NCI-H2227 treated with DMSO at 0.1 percent for 48 hours (cell line): ENCODE measurements around the gene HPN.

Source experiments
- DNase-seq: peaks from one replicate; lab custom pipeline; 2025; lab: John Stamatoyannopoulos, UW

HPN gene

DNA sequence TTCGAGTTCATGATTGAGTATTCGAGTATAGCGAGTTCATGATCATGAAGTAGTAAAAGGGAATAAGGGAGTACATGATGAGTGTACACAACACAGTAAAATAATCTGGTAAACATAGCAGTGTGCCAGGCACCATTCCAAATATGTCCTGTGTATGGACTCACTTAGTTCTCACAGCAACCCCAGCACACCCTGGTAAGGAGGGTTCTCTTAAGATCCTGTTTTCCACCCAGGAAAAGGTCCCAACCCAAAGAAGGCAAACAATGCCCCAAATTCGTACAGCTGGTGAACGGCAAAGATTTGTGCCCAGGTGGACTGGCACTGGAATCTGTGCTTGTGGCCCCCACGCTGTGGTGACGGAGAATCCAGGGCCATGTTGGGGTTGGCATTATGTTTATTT lies 21.4 kb downstream of the HPN start:
- DNase-seq = no peak

DNA sequence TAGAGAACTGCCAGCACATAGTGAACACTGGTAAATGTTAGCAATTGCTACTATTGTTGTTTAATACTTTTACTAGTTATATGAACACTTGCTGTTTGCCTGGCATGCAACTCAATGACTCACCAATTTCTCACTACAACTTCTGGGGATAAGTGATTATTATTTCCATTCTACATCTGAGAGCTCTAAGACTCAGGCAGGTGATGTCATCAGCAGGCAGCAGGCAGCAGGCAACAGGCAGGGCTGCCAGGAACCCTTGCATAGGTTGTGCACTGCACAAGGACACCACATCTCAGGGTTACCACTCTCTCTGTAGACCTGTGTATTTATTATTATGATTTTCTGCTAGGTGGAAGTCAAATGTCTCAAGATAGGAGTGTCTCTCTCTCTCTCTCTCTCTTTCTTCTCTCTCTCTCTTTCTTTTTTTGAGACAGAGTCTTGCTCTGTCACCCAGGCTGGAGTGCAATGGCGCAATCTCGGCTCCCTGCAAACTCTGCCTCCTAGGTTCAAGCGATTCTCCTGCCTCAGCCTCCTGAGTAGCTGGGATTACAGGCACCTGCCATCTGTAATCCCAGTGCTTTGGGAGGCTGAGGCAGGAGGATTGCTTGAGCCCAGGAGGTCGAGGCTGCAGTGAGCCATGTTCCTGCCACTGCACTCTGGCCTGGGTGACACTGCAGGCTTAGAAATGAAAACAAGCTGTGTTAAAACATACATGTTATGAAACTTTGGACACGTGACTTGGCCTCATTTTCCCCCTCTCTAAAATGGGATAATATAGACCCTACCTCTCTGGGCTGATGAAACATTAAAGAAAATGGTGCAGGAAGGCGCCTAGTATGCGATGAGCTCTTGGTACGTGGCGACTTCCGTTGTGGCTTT lies 22.7 kb downstream of the HPN start:
- peak; percentile 49 for DNase-seq

DNA sequence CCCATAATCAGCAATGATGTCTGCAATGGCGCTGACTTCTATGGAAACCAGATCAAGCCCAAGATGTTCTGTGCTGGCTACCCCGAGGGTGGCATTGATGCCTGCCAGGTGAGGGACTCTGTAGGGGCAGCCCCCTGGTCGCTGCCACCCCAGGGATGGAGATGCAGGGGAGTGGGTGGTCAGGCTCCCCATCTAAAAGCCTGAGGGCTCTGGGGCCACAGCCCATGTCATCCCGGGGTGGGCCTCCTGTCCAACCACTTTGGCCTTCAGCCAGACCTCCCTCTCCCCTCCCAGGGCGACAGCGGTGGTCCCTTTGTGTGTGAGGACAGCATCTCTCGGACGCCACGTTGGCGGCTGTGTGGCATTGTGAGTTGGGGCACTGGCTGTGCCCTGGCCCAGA lies 24.1 kb downstream of the HPN start:
- no peak for DNase-seq

DNA sequence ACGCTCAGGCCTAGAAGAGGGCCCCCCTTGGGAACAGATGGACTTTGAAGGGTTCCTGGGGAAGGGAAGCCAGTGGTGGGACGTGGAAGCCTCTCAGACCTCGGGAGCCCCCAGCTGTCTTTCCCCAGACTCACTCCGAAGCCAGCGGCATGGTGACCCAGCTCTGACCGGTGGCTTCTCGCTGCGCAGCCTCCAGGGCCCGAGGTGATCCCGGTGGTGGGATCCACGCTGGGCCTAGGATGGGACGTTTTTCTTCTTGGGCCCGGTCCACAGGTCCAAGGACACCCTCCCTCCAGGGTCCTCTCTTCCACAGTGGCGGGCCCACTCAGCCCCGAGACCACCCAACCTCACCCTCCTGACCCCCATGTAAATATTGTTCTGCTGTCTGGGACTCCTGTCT lies 24.6 kb downstream of the HPN start:
- no peak for DNase-seq

DNA sequence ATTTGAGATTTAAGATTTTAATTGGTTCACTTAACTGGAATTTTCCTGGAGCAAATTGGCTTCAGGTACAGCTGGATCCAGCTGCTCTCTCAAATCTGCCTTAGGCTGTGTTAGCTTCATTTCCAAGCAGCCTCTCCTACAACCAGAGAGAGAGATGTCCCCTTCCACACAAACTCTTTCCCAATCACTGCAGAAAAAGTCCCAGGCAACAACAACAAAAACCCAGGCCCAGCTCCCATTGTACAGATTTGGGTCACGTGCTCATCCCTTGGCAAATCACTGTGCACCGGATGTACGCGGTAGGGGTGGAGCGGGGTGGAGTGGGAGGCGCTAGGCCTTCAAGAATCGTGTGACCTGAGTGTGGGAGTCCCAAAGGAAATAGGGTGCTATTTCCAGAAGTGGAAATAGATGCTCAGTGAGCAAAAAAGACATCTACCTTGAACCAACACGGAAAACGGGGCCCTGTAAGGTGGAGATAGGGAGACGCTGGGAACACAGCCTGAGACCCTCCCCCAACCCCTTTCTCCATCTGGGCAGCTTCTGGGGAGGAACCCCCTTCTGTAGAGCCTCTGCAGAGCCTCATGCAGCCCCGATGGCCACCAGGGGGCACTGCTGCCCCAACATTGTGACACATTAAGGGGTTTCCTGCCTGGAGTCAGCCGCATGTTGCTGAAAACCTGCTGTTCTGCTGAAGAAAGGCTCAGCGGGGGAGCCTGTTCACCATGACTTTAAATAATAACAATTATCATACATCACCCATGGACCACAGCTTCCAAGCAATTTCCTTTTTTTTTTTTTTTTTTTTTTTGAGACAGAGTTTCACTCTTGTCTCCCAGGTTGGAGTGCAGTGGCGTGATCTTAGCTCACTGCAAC lies 25.4 kb downstream of the HPN start:
- DNase-seq = peak; percentile 91

DNA sequence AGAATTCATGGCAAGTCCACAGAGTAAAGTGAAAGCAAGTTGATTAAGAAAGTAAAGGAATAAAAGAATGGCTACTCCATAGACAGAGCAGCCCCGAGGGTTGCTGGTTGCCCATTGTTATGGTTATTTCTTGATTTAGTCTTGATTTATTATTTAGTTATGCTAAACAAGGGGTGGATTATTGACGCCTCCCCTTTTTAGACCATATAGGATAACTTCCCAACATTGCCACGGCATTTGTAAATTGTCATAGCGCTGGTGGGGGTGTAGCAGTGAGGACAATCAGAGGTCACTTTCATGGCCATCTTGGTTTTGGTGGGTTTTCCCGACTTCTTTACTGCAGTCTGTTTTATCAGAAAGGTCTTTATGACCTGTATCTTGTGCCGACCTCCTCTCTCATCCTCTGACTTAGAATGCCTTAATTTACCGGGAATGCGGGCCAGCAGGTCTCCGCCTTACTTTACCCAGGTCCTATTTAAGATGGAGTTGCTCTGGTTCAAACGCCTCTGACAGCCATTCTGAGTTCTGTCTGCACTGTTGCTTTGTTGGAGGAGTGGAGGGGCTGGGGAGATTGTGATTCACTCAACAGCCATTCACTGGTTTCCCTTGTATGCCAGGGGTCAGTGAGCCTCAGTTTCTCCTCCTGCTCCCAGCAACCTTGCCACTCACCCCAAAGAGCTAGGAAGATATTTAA lies 27.6 kb downstream of the HPN start:
- no peak for DNase-seq

DNA sequence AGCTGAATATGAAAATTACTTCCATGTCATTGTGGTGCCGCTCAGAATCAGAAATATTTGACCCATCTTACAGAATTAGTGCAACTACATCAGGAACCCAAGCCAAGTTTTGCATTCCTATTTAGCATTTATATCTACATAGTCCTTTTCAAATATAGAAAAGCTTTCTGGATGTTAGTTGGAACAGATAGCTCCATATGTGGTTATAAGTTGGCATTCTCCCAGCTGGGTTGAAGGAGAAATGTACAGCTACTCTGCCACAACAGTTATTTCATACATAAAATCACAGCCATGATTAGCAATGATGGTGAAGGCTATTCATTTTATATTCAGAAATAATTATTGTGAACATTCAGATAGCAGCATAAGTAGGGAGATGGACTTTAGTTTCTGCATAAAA lies 28.2 kb downstream of the HPN start:
- no peak for DNase-seq

DNA sequence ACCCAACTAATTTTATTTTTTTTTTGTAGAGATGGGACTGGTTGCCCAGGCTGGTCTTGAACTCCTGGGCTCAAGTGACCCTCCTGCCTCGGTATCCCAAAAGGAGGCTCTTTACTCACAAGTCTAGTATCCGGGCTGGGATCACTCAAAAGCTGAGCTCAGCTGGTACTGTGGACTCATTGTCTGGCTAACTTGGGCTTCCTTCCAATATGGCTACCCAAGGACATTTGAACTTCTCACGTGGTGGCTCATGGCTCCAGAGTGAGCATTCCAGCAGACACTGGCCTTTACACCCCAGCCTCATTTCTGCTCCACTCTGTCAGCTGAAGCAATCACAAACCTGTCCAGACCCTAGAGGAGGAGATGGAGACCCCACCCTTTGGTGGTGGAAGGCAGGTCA lies 28.9 kb downstream of the HPN start:
- DNase-seq = no peak

DNA sequence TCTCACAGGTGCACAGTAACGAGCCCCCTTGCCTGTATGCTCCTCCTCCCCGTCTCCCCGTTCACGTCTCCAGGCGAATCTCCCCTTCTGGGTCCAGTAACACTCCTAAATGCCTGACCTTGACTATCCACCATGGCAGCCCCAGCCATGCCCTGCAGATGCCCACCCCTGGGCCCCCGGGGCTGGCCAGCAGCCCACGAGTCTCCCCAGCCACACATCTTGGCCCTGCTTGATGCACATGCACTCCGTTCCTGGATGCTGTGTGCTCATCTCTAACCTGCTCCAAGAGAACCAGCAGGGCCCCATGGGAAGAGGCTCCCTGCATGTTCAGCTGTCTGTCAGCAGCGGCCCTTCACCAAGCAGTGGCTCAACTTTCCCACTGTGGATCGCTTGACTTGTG lies 32.0 kb downstream of the HPN start:
- no peak for DNase-seq

DNA sequence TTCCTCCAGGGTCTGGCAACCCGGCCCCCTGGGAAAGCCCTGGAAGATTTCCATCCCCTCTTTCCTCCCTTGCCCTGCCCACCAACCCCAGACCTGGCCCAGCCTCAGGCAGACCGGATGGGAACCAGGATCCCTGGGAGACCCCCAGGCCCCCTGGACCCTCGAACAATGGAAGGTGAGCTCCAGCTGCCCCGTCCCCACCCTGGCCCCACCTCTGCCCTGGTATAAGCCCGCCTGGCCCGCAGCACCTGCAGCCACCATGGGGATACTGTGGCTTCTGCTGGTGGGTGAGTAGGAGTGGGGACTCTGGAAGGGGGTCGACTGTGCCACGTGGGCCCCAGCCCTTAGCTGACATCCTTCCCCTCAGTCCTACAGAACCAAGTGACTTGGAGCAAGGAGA lies 32.4 kb downstream of the HPN start:
- DNase-seq = no peak

DNA sequence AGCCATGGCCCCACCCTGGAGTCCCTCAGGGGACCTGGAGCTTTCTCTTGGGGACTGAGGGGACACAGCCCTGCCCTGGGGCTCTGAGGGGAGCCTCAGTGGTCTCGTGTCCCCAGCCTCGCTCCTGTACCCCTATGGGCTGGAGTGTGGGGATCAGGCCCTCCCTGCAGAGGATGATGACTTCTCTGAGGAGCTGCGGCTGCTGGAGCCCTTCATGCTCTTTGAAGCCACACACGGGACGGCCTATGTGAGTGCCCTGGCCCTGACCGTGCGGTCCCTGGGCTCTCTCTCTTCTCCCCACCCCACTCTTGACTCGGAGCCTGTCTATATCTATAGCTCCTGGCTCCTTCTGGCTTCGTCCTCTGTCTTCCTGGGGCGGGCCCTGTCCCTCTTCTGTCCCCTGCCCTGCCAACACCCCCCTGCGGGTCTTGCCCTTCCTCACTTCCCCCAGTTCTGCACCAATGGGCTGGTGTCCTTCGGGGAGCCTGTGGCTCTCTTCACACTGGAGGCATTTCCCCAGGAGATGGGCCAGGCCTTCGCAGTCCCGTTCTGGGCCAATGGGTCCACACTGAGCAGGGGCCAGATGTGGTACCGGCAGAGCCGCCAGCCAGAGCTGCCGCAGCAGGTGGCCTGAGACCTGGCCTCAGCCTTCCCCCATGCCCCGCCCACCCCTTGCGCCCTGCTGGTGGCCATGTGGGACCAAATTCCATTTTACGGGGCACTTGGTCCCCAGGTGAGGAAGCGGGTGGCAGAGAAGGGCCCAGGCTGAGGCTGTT lies 33.1 kb downstream of the HPN start:
- DNase-seq = no peak

DNA sequence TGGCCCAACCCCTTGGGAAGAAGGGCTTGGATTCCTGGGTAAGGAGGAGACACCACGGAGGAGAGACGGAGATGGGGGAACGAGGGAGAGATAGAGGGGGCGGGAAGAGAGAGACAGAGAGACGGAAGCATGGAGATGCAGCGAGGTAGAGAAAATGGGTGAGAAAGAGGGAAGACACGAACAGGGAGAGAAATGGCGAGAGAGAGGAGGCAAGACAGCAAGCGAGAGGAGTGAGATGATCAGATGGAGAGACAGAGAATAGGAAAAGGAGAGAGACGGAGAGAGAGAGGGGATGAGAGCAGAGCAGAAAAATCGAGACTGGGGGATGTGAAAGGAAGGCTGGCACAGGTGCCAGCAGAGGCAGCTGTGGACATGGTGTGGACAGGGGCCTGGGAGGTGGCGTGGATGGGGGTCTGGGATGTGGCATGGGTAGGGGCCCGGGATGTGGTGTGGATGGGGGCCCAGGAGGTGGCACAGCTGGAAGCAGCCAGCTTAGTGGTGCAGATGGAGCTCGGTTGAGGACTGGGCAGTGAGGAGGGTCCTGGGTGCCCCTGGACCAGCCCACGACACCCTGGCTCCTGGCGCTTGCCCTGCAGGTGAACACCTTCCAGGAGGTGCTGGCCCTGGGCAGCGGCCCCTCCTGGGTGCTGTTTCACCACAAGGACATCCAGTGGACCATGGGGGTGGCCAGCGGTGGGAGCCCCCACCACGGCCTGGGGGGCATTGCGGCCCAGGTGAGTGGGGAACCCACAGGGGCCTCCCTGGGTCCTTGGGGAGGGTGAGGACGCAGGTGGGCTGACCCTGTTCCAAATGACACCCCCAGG lies 33.9 kb downstream of the HPN start:
- DNase-seq = no peak

DNA sequence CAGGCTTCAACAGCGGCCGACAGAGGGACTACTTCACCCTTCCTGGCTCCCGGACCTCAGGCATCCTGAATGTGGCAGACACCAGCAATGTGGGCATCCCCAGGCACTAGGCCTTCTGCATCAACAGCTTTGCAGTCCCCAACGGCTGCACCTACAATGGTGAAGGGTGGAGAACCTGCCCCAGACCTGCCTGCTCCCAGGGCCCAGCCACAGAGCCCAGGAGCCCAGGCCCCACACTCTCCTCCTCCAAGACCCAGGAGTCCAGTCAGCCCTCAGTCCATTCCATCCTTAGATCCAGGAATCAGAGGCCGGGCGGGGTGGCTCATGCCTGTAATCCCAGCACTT lies 34.5 kb downstream of the HPN start:
- no peak for DNase-seq

DNA sequence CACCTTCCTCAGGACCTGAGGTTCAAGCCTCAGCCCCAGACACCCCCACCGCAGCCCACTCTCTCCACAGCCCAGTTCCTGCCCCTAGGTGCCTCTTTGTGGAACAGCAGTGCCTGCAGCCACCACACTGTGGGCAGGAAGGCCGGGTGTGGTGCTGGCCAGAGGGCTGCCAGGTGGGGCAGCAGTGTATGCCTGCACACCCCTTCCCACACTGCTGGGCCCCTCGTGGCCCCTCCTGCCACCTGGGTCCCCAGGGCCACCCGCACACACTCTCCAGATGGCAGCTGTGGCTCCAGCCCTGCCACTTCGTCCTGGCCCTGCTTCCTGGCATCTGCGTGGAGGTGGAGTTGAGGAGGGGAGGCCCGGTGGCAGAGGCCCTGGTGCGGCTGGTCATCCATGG lies 35.1 kb downstream of the HPN start:
- DNase-seq = no peak

DNA sequence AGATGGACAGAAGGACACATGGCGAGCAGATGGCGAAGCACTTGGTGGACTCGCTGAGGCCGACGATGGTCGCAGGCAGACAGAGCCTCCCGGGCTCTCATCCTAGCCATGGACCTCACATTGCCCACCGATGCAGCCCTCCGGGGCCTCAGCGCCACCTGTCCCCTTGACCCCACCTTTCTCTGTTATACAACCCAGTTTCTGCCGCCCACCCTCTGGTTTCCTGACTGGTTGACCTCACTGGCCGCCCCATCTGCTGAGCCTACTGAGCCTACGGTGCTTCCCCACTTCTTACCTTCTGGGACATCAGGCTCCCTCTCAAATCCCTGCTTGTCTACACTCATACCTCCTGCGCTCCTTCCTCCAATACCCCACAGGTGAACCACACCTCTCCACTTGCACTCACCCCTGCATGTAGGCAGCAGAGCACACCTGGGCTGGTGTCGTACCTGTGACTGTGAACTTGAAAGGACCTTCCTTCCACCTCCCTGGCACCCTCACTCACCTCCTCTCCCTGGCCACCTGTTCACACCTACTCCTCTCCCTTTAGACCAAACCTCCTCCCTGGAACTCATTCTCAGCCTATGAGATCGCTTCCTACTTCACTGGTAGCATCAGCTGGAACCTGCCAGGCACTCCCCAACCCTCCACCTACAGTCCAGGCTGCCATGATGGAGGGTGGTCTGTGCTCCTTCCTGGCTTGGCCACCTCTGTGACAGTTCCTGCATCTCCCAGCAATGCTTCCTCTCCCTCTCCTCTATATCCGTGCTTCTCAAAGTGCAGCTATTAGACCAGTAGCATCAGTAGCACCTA lies 36.1 kb downstream of the HPN start:
- DNase-seq = no peak

DNA sequence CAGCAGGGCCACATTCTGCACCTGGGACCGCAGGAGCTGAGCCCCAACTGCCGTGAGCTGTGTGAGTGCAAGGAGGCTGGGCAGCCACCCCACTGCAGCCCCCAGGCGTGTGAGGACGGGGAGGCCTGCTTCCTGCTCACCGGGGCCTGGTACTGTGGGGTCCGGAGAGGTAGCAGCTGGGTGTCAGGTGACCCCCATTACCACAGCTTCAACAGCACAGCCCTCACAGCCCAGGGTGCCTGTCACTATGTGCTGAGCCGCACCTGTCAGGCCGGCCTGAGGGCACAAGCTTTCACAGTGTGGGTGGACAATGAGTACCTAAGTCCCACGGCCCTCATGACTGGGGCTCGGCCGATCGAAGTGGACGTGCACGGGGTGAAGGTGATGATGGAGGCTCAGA lies 38.3 kb downstream of the HPN start:
- DNase-seq = no peak

DNA sequence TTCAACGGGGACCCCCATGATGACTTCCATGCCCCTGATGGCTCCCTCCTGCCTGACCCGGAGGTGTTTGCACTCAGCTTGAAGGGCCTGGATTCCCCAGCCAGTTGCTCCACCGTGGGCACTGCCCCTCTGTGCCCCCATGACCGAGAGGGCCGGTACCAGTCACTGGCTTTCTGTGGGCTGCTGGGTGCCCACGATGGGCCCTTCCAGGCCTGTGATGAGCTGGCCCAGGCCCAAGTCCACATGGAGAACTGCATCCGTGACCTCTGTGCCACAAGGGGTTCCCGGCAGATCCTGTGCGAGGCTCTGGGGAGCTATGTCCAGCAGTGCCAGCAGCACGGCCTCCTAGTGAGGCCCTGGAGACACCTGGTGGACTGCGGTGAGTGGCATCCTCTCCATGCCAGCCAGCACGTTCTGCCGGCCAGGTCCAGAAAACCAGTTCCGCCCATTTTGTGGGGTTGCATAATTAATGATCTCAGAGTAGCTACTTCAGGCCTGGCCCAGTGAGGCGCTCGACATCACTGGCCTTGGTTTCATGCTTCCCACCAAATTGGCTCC lies 39.2 kb downstream of the HPN start:
- no peak for DNase-seq

DNA sequence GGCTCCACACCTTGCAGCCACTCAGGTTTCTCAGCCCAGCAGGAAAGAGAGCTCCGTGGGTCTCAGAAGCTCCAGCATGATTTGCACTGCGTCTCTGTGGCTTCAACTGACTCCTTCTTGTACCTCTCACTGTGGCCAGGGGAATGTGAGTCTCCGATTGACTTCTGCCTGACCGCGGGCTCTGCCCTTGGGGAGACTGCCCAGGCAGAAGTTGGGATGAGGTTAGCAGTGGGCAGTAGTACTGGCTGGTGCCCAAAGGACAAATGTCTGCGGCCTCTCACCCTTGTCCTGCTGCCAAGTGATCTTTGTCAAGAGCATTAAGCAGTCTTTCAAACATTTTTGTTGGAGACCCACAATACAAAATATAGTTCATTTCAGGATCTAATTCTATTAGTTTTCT lies 39.7 kb downstream of the HPN start:
- DNase-seq = no peak

DNA sequence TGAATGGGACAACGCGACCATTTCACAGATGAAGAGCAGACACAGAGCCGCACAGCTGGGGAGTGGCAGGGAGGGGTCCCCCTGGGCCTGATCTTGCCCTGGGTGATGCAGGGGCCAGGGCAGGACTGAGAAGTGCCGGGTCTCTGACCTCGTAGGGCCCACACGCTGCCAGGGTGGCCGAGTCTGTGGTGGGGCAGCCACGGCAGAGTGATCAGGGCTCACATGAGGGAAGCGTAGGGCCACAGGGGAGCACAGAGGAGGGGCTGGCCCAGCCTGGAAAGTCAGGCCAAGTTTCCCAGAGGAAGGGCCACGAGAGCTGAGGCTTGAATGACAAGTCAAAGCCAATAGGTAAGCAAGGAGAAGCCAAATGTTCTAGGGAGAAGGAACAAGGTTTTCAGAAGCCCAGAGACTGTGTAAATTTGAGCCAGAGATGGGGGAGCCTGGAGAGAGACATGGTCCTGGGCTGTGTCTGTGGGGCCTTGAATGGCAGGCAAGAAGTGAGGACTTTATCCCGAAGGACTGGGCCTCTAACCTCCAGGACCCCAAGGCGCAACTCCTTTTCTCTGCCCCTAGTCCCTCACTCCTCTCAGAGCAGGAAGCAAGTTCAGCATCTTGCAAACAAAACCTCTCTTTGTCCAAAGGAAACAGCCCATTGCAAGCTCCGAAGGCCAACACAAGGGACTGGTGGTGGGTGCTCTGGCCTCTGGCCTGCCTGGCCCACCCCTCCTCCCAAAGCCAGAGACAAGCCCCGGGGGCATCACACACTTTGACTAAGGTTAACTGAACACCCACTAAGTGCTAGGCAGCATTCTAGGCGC lies 42.4 kb downstream of the HPN start:
- DNase-seq = no peak
